ENCODE results near the gene DENND2C. TPM values are rescaled to one million over a fixed set of nuclear protein-coding genes. Genes with fewer than 3 reads are reported as not detected.

DENND2C gene
- total RNA-seq, 1 donor from 2014 or later = 7.7 TPM

DNA sequence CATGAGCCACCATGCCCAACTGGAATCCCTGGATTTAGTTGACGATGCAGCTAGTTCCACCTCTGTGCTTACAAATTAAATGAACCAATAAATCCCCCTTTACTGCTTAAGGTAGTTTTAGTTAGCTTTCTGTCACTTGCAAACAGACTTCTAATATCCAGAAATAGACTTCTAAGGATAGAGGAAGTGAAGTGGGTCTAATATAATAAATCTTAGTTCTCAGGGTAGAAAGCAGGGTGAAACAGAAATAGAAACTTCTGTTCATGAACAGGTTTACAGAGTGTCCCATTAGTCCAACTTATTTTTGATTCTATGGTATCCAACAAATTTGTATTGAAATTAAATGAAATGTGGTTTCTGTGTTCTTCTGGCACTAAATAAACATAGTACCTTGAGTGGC is 108.5 kb downstream of the DENND2C start:
- no peak overlapping the region for H3K4me3 Mint-ChIP-seq (ENCODE audit: unreplicated experiment)
- TF ChIP-seq, protein P1, sequence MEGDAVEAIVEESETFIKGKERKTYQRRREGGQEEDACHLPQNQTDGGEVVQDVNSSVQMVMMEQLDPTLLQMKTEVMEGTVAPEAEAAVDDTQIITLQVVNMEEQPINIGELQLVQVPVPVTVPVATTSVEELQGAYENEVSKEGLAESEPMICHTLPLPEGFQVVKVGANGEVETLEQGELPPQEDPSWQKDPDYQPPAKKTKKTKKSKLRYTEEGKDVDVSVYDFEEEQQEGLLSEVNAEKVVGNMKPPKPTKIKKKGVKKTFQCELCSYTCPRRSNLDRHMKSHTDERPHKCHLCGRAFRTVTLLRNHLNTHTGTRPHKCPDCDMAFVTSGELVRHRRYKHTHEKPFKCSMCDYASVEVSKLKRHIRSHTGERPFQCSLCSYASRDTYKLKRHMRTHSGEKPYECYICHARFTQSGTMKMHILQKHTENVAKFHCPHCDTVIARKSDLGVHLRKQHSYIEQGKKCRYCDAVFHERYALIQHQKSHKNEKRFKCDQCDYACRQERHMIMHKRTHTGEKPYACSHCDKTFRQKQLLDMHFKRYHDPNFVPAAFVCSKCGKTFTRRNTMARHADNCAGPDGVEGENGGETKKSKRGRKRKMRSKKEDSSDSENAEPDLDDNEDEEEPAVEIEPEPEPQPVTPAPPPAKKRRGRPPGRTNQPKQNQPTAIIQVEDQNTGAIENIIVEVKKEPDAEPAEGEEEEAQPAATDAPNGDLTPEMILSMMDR (IDR thresholded peaks at IDR 0.05; ENCODE audit: unreplicated experiment) = no peak
- peaks cover 11% of the 10 kb centered on the region for H3K36me3 Mint-ChIP-seq (ENCODE audit: low read depth, unreplicated experiment)
- H3K4me1 Mint-ChIP-seq (ENCODE audit: unreplicated experiment) = no peaks in the 10 kb centered on the region
- DNase-seq (ENCODE audit: low spot score) = no peak
- no peak overlapping the region for H3K27ac Mint-ChIP-seq (ENCODE audit: unreplicated experiment)
- H3K27me3 Mint-ChIP-seq (ENCODE audit: unreplicated experiment) = no peaks in the 10 kb centered on the region
- H3K9me3 Mint-ChIP-seq (ENCODE audit: unreplicated experiment) = no peaks in the 10 kb centered on the region

DNA sequence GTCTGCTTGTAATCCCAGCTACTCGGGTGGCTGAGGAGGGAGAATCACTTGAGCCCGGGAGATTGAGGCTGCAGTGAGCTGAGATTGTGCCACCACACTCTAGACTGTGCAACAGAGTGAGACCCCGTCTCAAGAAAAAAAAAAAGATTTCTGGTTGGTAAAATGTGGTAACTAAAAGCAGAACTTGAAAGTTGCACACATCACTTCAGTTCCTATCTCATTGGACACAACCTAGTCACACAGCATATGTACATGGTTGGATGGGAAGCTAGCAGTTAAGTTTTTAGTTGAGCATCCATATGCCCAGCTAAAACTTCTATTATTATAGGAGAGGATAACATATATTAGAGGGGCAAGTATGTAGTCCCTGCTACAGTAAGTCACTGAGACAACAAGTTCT is 110.5 kb downstream of the DENND2C start:
- H3K27ac Mint-ChIP-seq (ENCODE audit: unreplicated experiment) = no peak overlapping the region
- H3K27me3 Mint-ChIP-seq (ENCODE audit: unreplicated experiment) = no peaks in the 10 kb centered on the region
- TF ChIP-seq, protein P1 (IDR thresholded peaks at IDR 0.05; ENCODE audit: unreplicated experiment) = no peak
- H3K4me1 Mint-ChIP-seq (ENCODE audit: unreplicated experiment) = no peaks in the 10 kb centered on the region
- H3K9me3 Mint-ChIP-seq (ENCODE audit: unreplicated experiment) = no peaks in the 10 kb centered on the region
- H3K36me3 Mint-ChIP-seq (ENCODE audit: low read depth, unreplicated experiment) = no peaks in the 10 kb centered on the region
- no peak overlapping the region for H3K4me3 Mint-ChIP-seq (ENCODE audit: unreplicated experiment)
- no peak for DNase-seq (ENCODE audit: low spot score)

DNA sequence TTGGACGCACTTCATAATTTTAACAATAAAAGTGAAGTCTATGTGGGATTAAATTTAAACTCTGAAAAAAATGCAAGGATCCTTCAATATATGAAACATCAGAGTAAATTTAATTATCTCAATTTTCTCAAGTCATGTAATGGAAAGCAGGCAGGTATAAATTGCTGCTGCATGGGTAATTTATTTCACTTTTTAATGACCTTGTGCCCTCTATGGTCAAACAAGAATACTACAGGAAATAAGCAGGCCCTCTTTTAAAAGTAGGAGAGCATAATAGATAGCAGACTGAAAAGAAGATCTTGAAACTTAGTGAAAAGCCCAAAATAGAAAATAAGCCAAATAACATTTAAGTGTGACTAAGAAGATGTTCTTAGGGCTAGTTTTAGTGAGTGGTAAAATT is 111.3 kb downstream of the DENND2C start:
- no peak overlapping the region for H3K4me3 Mint-ChIP-seq (ENCODE audit: unreplicated experiment)
- TF ChIP-seq, protein P1 (IDR thresholded peaks at IDR 0.05; ENCODE audit: unreplicated experiment) = peak; percentile 41
- H3K27ac Mint-ChIP-seq (ENCODE audit: unreplicated experiment) = no peak overlapping the region
- no peaks in the 10 kb centered on the region for H3K4me1 Mint-ChIP-seq (ENCODE audit: unreplicated experiment)
- H3K27me3 Mint-ChIP-seq (ENCODE audit: unreplicated experiment) = no peaks in the 10 kb centered on the region
- no peaks in the 10 kb centered on the region for H3K9me3 Mint-ChIP-seq (ENCODE audit: unreplicated experiment)
- H3K36me3 Mint-ChIP-seq (ENCODE audit: low read depth, unreplicated experiment) = no peaks in the 10 kb centered on the region
- no peak for DNase-seq (ENCODE audit: low spot score)

DNA sequence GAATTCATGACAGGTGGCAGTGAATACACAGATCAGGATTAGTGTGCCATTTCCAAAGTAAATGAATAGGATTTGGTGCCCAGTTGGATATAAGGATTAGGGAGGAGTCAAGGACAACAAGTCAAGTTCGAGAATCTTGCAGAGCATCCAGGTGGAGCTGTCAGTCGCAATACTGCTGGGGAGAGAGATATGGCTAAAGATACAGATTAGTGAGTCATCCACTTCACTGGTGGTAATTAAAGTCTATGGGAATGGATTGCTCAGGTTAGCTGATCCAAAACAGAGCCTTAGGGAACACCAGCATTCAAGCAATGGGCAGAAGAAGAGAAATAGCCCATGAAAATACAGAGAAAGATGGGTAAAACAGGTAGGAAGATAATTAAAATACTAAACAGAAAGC is 115.3 kb downstream of the DENND2C start:
- Mint-ChIP-seq H3K9me3 (ENCODE audit: unreplicated experiment) (no peaks in the 10 kb centered on the region), H3K4me3 (ENCODE audit: unreplicated experiment) (no peak overlapping the region), H3K36me3 (ENCODE audit: low read depth, unreplicated experiment) (no peaks in the 10 kb centered on the region), H3K4me1 (ENCODE audit: unreplicated experiment) (no peaks in the 10 kb centered on the region), H3K27me3 (ENCODE audit: unreplicated experiment) (no peaks in the 10 kb centered on the region), H3K27ac (ENCODE audit: unreplicated experiment) (no peak overlapping the region)
- TF ChIP-seq, protein P1 (IDR thresholded peaks at IDR 0.05; ENCODE audit: unreplicated experiment) = no peak
- DNase-seq (ENCODE audit: low spot score) = no peak

DNA sequence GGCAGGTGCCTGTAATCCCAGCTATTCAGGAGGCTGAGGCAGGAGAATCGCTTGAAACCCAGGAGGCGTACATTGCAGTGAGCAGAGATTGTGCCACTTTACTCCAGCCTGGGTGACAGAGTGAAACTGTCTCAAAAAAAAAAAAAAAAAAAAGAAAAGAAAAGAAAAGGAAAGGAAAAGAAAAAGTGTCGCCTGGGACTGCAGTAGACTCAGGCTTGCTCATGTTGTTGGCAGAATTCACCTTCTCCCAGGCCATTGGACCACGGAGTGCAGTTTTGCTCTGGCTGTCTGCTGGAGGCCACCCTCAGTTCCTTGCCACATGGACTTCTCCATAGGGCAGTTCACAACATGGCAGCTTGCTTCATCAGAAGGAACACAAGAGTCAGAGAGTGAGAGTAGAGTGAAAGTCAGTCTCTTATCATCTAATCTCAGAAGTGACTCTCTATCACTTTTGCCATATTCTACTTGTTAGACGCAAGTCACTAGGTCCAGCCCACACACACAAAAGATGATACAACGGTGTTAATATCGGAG is 117.7 kb downstream of the DENND2C start:
- Mint-ChIP-seq H3K36me3 (ENCODE audit: low read depth, unreplicated experiment) (no peaks in the 10 kb centered on the region), H3K9me3 (ENCODE audit: unreplicated experiment) (no peaks in the 10 kb centered on the region), H3K27ac (ENCODE audit: unreplicated experiment) (no peak overlapping the region)

More for the DNA sequence above, 117.7 kb downstream of the DENND2C start:
- TF ChIP-seq, protein P1 (IDR thresholded peaks at IDR 0.05; ENCODE audit: unreplicated experiment) = no peak
- Mint-ChIP-seq H3K4me1 (ENCODE audit: unreplicated experiment) (no peaks in the 10 kb centered on the region), H3K27me3 (ENCODE audit: unreplicated experiment) (no peaks in the 10 kb centered on the region), H3K4me3 (ENCODE audit: unreplicated experiment) (no peak overlapping the region)
- no peak for DNase-seq (ENCODE audit: low spot score)

Data from endothelial cell (in vitro differentiated cells).